Adrenal gland (tissue), 5 donors: ENCODE results near the gene SDK1.

Experiments
- POLR2A ChIP-seq, 2 donors: fragments of 450-650 bp; IDR thresholded peaks; one replicate each; pipeline ENCODE4 v1.6.1; 2017; ENCODE audit warnings: antibody characterized with exemption in 2 of 2, mild to moderate bottlenecking in 2 of 2, moderate library complexity in 1 of 2
- TF ChIP-seq, protein P1 (sequence below), 6 experiments: fragments of 450-650 bp in 4 of 6; fragments of 200-600 bp in 2 of 6; sonication (generic) in 1 of 6; IDR thresholded peaks; 1 replicate in 5 of 6; 2 replicates in 1 of 6; pipeline versions ENCODE4 v1.5.1 to v1.8.0; 2016 to 2021; ENCODE audit warnings: antibody characterized with exemption in 6 of 6, mild to moderate bottlenecking in 2 of 6, moderate library complexity in 1 of 6
- donor health status: DM: no; HTN: no; CAD: no.

GRCh38 chr7:3978839-3979238, 677.8 kb downstream of the SDK1 start:
- TF ChIP-seq, protein P1, sequence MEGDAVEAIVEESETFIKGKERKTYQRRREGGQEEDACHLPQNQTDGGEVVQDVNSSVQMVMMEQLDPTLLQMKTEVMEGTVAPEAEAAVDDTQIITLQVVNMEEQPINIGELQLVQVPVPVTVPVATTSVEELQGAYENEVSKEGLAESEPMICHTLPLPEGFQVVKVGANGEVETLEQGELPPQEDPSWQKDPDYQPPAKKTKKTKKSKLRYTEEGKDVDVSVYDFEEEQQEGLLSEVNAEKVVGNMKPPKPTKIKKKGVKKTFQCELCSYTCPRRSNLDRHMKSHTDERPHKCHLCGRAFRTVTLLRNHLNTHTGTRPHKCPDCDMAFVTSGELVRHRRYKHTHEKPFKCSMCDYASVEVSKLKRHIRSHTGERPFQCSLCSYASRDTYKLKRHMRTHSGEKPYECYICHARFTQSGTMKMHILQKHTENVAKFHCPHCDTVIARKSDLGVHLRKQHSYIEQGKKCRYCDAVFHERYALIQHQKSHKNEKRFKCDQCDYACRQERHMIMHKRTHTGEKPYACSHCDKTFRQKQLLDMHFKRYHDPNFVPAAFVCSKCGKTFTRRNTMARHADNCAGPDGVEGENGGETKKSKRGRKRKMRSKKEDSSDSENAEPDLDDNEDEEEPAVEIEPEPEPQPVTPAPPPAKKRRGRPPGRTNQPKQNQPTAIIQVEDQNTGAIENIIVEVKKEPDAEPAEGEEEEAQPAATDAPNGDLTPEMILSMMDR (IDR thresholded peaks at IDR 0.05): no peak
- no peak for TF ChIP-seq POLR2A (IDR thresholded peaks at IDR 0.05)
